ENCODE data around the gene FBXO8.

GRCh38 chr4:174225349-174226049 is 58.0 kb downstream of the FBXO8 start:
- TF ChIP-seq CTCF (conservative IDR thresholded peaks at IDR 0.05; ENCODE audit: low read depth, low read length) (no peak), EZH2 (IDR thresholded peaks at IDR 0.05; ENCODE audit: borderline replicate concordance, low read depth, low read length, poor library complexity, severe bottlenecking) (no peak)
